HG03139 (cell line): ENCODE data around the gene ATP1A1.

Experiments used
- ATAC-seq: cut with Tn5 transposase; IDR thresholded peaks from one replicate; pipeline ENCODE4 v1.9.1; 2021; ENCODE audit not compliant: unreplicated experiment

ATP1A1 gene

GRCh38 chr1:116372651-116373430 lies at the start of gene ATP1A1:
Gene ATP1A1, plus strand, starts transcription at chr1:116373244. Its CDS starts 268 bp downstream, at chr1:116373512.
- ATAC-seq, result peak; percentile 76

DNA sequence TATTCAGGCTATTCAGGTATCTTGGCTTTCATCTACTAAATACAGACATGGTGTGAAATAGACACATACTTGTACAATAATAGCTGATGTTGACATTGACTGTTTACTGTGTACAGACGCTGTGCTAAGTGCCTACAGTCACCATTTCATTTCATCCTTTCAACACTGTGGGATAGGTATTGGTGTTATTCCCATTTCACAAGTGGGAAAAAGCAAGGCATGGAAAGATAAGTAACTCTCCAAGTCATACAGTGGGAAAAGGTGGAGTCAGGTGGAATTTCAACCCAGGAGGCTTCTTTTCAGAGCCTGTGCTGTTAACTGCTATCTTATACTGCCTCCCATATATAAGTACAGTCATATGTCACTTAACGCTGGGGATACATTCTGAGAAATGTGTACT lies 49.6 kb upstream of the ATP1A1 start:
- ATAC-seq, result no peak

GRCh38 chr1:116324411-116324810 lies 48.6 kb upstream of the ATP1A1 start:
- no peak for ATAC-seq

DNA sequence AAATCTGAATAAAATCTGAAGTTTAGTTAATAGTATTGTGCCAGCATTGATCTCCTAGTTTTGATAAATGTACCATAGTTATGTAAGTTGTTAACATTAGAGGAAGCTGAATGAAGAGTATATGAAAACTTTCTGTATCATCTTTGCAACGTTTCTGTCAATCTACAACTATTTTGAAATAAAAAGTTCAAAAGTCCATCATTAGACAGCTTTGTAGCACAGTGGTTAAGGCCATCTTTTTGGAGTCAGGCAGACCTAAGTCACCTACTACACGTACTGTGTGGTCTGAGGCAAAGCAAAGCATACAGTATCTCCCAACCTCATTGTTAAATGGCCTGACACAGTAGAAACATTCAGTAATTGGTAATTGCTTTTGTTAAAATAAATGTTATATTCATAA lies 47.9 kb upstream of the ATP1A1 start:
- no peak for ATAC-seq

DNA sequence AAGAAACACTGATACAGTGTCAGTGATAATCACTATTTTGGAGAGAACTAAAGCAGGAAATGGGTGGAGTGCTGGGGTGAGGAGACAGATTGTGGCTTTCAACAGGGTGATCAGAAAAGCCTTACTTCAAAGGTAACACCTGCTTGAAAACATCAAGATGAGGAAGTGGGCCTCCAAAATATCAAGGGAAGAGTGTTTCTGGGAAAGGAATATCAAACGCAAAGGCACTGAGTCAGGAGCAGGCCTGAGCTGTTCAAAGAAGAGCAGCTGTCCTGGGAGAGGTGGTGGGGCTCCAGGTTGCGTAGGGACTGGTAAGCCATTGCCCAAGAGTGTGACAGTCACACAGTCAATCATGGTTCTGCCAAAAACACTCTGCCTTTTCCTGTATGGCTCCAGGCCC lies 47.1 kb upstream of the ATP1A1 start:
- ATAC-seq, result no peak

- ATAC-seq, result no peak
These were observed 46.6 kb upstream of the ATP1A1 start for GRCh38 chr1:116326486-116326885.

DNA sequence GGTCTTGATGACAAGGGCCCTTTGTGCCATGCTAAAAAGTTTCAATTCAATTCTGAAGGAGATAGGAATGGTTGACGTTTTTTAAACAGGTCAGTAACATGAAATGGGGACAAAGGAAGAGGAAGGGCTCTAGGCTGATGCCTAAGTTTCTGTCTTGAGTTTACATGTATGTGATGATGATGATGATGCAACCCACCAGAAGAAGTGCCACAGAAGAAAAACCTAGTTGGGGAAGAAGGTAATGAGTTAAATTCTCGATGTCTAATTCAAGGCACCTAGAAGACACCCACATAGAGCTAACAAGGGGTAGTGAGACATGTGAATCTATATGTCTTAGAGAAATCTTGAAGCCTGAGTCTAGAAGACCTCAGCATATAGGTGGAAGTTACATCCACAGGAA lies 44.4 kb upstream of the ATP1A1 start:
- no peak for ATAC-seq

- ATAC-seq, result no peak
These were observed 43.3 kb upstream of the ATP1A1 start for GRCh38 chr1:116329524-116330341.

DNA sequence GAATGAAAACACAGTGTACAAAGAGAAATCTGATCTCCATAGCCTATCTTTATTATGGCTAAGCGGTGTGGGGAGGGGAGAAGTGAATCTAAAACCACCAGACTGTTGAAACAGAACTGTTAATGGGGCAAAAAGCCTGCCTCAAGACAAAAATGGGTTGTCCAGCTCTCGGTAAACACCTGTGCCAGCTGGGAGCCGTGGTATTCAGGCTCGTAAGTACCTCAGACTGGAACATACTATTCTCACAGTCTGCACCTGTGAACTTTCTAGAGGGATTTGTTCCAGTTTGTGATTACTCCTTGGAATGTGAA lies 42.7 kb upstream of the ATP1A1 start:
- no peak for ATAC-seq

GRCh38 chr1:116330846-116331245 lies 42.2 kb upstream of the ATP1A1 start:
- ATAC-seq, result no peak

DNA sequence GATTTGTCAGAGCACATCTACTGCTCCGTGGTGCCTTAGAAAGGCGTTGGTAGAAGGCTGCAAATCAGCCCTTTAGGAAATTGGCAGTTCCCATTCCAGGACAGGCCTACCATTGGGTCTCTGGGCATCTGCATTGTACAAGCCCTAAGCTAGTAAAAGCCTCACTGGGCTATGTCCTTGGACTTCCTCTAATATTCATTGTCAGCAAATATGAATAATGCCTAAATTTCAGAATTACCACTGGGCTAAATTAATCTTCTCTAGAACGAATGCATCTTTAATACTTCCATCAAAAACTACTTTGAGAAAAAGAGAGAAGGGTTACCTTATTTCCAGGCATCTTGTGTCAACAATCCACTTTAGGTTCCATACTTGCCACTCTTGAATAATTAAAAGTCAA lies 41.5 kb upstream of the ATP1A1 start:
- ATAC-seq, result no peak

DNA sequence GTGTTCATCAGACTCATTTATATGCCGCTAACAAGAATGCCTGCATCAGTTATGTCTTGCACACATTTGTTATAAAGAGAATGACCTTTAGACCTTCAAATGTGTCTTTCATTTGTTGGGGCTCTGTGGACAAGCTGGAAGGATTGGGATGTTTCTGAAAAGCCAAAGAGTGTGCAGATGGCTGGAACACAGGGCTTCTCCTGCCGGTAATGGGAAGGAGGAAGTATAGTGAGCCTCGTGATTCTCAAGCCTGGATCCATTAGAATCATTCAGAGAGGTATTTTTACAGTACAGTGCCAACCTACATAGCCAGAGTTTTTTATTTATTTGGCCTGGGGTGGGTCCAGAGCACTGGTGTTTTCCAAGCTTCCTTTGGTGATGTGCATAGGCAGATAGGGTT lies 40.6 kb upstream of the ATP1A1 start:
- ATAC-seq, result no peak

DNA sequence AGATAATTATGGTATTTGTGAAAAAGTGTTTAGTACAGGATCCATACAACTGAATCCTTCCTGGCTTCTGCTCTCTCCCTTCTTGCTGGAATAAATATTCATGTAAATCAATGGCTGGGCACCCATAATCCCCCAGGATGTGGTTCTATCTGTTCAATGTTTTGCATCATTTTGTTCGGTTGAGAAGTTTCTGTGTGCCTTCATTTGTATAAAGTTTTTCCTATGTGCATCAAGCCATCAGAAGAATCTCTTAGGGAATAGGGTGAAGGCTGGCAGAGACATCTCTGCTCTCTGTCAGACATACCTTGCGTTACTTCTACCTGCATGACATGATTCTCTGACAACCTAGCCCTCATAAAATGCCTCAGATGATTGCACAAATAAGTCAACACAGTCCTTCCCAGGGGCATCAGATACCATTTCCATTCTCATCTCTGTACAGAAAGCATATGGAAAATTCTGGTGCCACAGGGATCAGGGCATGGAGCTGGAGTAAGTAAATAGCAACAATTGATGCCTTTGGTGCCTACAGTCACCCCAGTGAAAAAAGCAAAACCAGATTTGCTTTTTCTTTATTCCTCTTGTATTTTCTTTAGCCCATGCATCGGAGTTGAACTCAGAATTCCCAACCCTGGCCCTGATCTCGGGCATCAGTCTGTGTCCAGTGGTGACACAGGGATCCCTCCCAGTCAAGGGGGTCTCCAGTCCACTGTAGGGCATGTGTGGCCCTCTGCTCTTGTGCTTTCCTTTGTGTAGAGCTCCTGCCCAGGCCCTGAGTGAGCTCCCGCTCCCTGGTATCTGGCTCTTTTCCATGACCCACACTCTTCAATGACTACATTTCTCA lies 39.7 kb upstream of the ATP1A1 start:
- no peak for ATAC-seq

GRCh38 chr1:116334015-116334547 lies 39.0 kb upstream of the ATP1A1 start:
- ATAC-seq, result no peak

DNA sequence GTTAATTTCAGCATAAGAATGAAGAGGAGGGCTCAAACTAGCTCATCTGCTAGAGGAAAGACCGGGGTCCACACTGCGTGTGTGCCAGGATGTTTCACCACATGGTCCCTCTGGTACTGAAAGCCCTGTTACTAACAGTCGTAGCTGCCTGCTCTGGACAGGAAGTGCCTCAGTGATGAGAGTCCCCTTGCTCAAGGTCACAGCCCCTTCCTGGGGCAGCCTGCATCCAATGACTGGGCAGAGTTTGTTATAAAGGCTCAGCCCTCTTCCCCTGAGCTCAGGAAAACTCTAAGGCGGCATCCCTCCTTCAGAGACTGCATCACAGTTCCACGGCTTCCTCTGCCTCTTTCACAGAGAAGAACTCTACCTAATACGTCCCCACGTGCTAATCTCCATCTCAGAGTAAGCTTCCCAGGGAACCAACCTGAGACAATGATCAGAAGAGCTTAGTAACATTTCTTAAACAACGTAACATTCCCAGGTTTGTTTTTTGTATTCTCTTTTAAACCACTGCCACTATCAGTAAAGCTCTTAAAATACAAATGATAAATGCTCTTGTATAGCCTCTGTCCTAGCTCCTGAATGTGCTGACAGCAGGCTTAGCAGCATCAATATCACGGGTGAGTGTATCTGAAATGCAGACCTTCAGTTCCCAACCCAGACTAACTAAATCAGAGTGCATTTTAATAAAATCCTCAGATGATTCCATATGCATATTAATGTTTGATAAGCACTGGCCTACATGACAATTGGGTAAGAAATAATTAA lies 38.0 kb upstream of the ATP1A1 start:
- no peak for ATAC-seq

- no peak for ATAC-seq
These were observed 37.0 kb upstream of the ATP1A1 start for GRCh38 chr1:116335850-116336624.

DNA sequence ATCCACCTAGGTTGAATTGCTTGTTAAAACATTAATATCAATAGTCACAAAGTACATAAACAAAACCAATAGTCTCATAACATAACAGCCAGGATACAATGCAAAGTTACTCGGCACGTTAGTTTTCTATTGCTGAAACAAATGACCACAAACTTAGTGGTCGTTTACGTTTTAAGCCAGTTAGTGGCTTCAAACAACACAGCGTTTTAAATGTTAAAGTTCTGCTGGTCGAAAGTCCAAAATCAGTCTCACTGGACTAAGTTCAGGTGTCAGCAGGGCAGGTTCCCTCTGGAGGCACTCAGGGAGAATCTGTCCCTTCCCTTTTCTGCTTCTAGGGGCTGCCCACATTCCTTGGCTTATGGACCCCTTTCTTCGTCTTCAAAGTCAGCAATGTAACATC lies 35.6 kb upstream of the ATP1A1 start:
- ATAC-seq, result no peak

DNA sequence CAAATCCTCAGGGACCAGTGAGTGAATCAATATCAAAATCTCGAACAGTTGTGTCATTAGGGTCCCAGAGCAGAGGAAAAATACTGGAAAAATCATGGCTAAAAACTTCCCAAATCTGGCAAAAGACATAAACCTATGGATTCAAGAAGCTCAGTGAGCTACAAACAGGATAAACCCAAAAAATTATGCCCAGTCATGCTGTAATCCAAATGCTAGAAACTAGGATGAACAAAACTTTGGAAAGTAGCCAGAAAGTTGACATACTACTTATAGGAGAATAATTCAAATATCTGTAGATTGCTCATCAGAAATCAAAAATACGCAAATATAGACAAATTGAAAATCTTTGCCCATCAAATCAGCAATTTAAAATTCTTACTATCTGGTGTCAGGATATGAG lies 34.6 kb upstream of the ATP1A1 start:
- no peak for ATAC-seq

DNA sequence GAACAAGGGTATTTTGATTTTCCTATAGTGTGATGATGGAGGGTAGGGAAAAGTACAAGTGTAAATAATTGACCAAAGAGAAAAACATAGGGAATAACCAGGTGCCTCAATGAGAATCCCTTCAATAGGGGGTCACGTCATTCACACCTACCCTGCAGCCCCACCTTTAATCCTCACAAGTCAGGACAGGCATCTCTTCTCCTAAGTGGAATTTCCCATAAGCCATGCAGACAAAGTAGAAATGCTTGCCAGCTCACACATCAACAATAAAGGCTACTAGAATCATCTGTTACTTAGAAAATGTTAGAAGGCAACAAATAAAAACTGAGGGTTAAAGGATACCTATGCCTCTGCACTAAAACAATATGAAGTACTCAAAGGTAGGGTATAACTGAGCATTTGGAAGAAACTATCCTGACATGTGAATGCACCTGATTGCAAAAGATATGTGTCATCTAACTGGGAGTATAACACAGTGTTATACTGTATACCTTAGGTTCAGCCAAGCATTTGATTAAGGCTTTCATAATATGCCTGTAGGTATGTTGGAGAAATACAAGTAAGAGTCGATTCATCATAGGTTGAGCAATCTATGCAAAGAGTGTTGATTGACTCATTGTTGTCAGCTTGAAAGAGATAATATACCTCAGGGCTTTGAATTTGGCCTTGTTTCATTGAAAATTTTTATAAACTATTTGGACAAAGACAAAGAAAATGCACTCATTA lies 32.4 kb upstream of the ATP1A1 start:
- ATAC-seq, result no peak
